Measurements from ENCODE around the gene GALC.

GALC gene

GRCh38 chr14:87955501-87955900 lies 37.5 kb downstream of the GALC start:
- DNase-seq (ENCODE audit: low spot score) = no peak

DNA sequence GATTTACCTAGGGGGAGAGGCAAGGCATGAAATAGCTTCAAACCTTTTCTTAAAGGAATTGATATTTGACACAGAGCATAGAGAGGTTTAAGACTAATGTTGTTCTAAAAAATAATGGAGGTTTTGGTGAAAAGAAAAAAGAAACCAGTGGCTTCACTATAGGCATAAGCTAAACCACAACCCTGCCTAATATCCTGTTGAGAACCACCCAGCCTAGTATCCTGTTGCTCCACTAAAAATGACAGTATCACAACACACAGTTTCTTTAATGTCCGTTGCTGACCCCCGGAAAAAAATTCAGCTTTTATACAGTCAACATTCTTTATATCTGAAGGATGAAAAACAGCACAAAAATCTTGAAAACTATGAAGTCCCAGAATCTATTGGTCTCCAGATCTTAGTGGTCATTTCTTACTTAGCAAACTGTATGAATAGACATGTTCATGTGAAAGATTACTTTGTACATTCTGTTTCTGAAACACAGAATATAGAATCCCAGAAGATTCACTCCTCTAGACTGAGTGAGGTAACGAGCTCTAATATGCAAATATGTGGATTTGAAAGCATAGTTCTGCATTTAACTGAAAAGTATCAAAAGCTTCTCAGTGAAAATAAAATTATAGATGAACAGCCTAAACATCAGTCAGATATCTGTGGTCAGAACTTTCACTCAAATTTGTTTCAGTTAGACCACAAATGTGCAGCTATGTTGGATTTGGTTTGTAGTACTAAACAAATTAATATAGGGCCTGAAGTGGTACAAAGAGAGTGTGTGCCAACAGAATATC lies 40.5 kb downstream of the GALC start:
- DNase-seq (ENCODE audit: low spot score) = no peak

- peak; percentile 11 for DNase-seq (ENCODE audit: low spot score)
Measured at GRCh38 chr14:87944987-87945604, 47.9 kb downstream of the GALC start.

GRCh38 chr14:87940894-87941293 lies 52.1 kb downstream of the GALC start:
- no peak for DNase-seq (ENCODE audit: low spot score)

- DNase-seq (ENCODE audit: low spot score) = no peak
Measured at GRCh38 chr14:87940382-87940781, 52.6 kb downstream of the GALC start.

DNA sequence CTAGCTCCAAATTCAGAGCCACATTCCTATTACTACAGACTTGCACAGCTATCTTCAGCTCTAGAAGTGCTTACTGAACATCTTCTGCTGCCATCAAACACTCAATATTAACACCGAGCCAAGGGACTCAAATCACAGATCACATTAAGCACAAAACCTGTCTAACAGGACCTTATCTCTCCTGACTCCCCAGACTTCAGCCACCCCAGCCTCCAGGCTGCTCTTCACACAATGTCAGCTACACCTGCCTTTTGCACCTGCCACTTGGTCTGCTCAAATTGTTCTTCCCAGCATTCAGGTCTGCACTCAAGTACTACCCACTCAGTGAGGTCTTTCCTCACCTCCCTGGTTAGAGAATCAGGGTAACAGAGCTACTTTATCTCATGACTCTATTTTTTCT lies 57.1 kb downstream of the GALC start:
- DNase-seq (ENCODE audit: low spot score) = no peak

DNA sequence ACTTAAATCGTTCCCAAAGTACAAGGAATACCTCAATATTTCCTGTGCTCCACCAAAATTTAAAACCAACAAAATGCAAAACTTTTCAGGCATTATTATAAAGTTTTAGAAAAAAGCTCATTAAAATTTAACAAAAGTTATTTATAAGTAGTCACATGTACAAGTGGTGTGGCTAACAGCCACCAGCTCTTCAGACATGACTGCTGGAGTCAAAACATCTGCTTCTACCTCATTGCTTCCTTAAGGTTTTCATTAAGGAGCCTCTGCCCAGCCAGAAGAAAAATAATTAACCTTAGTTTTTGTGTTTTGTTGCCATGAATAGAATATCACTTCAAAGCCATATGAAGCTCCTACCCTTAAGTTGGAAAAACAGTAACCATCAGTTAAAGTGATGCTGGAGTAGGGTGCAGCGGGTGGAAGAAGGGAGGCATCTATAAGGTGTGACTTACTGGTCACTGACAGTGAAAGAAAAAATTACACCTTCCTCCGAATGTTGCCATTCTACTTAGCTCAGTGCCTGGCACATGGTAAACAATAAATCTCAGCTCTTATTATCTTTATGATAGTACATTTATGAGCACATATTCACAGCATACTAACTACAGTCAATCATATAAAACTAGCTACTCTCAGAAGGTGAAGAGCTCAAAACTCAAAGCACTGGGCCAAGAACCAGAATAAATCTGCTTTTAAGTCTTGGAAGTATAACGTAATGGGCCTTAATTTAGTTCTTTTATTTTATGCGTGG lies 57.7 kb downstream of the GALC start:
- no peak for DNase-seq (ENCODE audit: low spot score)

DNA sequence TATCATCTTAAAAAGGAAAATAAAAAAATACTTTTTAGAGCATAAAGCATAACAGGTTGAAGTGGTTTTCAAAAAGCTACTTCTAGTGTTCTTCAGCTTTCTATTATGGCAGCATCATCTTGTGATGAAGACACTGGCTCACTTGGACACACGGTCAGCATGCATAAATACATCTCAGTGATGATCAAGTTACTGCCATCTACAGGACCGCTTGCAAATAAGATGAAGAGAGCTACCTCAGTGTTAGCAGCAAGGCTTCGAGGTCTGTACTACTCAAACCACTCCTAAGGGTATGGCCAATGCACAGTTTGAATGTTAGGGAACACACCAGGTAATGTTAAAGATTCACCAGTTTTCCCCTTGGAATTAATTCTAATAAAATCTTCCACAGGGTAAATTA lies 58.8 kb downstream of the GALC start:
- no peak for DNase-seq (ENCODE audit: low spot score)

DNA sequence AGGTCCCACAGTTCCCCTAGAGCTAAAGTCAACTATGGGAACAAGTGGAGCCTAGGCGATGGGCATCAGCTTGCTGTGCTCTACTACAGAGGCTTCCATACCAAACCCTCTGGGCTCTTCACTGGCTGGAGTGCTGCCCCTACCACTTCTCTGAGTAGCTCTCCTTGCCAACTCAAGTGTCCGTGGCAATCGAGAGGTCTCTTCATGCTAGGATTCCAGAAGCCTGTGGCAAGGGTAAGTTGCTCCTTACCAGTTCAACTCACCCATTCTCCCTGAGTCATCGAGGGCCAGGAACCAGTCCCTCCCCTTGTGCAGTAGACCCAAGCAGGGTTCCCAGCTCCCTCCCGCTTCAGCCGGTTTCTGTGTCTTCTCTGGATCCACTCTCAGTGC lies 76.1 kb downstream of the GALC start:
- no peak for DNase-seq (ENCODE audit: low spot score)

- no peak for DNase-seq (ENCODE audit: low spot score)
Measured at GRCh38 chr14:87916103-87916885, 76.7 kb downstream of the GALC start.

- DNase-seq (ENCODE audit: low spot score) = no peak
Measured at GRCh38 chr14:87908550-87908949, 84.4 kb downstream of the GALC start.

DNA sequence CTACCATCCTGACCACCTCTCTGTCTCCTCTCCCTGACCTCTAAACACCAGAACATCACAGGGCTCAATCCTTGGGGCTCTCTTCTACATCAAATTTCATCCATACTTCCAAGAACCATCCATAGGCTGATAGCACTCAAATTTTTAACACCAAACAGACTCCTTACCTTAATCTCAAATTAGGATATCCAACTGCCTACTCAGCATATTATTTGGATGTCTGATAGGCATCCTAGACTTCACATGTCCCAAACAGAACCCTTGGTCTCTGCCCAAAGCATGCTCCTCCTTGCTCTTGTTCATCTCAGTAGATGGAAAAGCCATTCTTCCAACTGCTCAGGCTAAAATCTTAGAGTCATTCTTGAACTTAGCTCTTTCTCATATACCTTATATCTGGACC lies 91.3 kb downstream of the GALC start:
- no peak for DNase-seq (ENCODE audit: low spot score)

DNA sequence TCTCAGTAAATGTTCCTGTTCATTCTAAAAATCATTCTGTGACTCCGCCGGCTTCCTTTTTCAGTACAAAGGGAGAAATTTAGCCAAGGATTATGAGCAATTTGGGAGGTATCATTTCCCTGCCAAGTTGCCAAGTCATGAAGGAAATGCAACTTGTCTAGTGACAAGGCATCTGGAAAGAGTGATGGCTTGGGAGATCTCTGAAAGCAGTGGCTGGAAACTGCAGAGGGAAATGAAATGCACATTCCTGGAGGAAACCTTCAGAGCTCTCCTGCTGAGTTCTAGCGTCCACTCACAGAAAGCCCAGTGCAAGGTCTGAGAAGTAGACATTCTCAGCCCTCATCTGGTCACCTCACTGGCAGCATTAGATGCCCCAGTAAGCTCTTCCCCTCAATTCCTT lies 91.7 kb downstream of the GALC start:
- DNase-seq (ENCODE audit: low spot score) = no peak

GRCh38 chr14:87899228-87899627 lies 93.8 kb downstream of the GALC start:
- no peak for DNase-seq (ENCODE audit: low spot score)

GRCh38 chr14:87898301-87898700 lies 94.7 kb downstream of the GALC start:
- DNase-seq (ENCODE audit: low spot score) = peak; percentile 51

DNA sequence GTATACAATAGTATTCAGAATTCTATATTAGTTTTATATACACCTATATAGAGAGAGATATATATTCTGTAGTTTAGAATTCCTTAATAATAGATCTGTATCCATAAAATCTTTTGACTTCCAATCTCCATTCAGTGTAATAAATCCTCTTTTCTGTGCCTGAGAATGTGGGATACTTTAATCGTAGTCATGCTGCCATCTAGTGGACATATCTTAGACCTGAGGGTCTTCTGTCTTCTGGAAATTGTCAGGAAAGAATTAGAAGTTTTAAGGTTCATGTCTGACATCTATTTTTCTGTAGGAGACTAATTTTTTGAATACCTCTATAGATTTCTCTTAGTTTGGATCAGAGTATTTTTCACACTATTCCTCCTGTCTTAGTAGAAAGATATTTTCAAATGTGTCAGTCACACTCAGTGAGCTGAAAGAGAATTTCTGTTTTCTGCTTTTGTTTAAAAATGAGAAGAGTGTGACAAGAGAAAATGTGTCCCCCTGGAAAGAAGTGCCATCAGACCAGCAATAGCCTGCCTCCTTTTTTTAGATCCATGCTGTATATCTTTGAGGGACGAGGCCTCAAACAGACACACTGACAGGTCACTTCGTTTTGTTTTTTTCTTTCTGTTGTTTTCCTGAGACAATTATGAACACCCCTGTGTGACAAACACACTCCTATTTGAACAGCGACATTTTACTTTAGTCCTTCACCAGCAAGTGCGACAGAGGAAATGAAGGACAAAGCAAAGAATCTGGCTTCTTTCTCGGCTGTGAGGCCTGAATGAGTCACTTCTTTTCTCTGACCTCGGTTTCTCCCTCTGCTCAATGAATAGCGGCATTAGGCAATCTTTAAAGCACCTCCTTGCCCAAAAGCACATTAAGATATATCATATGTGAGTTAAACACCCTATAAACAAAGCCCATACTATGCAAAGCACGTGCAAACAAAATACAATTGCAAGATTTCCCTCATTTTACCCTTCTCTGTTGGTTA lies 96.3 kb downstream of the GALC start:
- DNase-seq (ENCODE audit: low spot score) = peak; percentile 63

DNA sequence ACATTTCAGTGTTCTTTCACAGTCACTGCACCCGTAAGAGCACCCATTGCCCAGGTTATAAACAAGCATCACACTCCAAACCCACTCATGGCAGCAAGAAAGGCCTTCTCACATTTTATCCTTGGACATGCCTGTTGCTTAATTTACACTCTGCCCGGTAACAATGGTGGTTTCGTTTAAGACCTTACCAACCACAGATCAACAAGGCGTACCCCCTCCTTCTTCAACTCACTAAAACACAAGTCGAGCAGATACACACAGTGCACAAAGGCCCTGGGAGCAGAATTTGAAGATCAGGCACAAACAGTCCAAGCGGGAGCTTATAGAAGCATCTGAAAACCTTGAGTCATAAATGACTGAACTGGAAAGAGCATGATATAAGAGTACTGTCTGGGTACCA lies 98.1 kb downstream of the GALC start:
- no peak for DNase-seq (ENCODE audit: low spot score)

DNA sequence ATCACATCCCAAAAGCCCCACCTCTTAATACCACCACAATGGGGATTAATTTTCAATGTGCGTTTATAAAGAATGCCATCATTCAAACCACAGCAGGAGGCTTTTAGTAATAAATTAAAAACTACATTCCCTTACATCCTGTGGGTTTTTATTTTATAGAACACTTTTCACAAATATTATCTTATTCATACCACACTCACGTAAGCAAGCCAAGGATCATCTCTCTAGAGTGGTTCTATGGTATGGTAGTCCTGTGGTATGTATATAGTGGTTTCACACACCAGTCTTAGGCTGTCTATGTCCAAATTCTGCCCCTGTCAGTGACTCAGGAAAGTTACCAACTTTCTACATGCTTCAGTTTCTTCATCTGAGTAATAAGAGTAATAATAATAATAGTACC lies 100.2 kb downstream of the GALC start:
- DNase-seq (ENCODE audit: low spot score) = no peak

- no peak for DNase-seq (ENCODE audit: low spot score)
Measured at GRCh38 chr14:87888136-87888999, 104.6 kb downstream of the GALC start.

DNA sequence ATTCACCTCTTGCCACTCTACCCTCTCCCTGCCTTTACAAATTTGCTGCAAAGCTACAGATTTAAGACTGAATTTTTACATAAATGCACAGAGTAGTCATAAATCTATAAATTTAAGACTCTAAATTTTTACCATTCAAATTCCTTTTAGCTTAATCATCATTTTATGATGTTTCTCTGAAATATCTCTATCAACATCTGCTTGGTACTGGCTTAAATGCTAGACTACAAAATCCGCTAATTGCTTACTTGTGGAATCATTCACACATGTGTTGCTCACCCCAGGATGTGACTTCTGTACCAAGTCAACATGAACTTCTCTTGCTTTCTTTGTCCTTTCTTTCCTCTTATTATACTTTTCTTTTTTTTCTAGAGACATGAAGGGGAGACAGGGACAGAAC lies 109.2 kb downstream of the GALC start:
- no peak for DNase-seq (ENCODE audit: low spot score)
